Endothelial cell of umbilical vein (primary cell): ENCODE measurements around the gene LTBP1. TPM values are rescaled to one million over a fixed set of nuclear protein-coding genes. Genes with fewer than 3 reads are reported as not detected.

Experiments
- BruUV-seq: library from RNA; stranded (reverse); fragments of 400-500 nt; replicated peaks from 2 replicates; lab custom pipeline; 2021; lab: Mats Ljungman, UMichigan
- CTCF ChIA-PET: fragments of 300-600, 350-600 bp; sonication (Branson Sonifier 250); formaldehyde crosslinking; loops from one replicate; lab custom pipeline; 2021; ENCODE audit warnings: antibody characterized with exemption, inconsistent platforms; lab: Charles Lee
- POLR2A ChIA-PET: fragments of 300-600, 350-600 bp; sonication (Branson Sonifier 250); formaldehyde crosslinking; loops from one replicate; lab custom pipeline; 2021; ENCODE audit warnings: antibody characterized with exemption, inconsistent platforms; lab: Charles Lee
- DNase-seq: peaks from one replicate; pipeline ENCODE4 v3.0.0-alpha.2; 2011; ENCODE audit warnings: low read depth, low spot score
- FAIRE-seq: peaks from 2 replicates; lab custom pipeline; 2011; peaks lifted over from hg19 to GRCh38; lab: Jason Lieb, UNC
- H2AFZ ChIP-seq: 2 replicates; pipeline ENCODE4 v1.6.0; 2012; ENCODE audit warnings: low read depth, low read length, control low read depth, inconsistent platforms
- H3K27ac ChIP-seq: 2 replicates; pipeline ENCODE4 v1.5.1; 2011; ENCODE audit warnings: low read depth, mild to moderate bottlenecking, control low read depth, low read length, moderate library complexity; ENCODE audit not compliant: insufficient read depth
- H3K27me3 ChIP-seq, 2 experiments: 2 replicates each; pipeline versions ENCODE4 v1.6.0 to v1.6.1; 2011; ENCODE audit warnings: low read length in 2 of 2, mixed read lengths in 1 of 2; ENCODE audit not compliant: control insufficient read depth in 2 of 2, insufficient read depth in 2 of 2
- H3K36me3 ChIP-seq, 2 experiments: 2 replicates in 1 of 2; 3 replicates in 1 of 2; pipeline ENCODE4 v1.5.1; 2011; ENCODE audit warnings: low read length in 2 of 2, mild to moderate bottlenecking in 1 of 2, moderate library complexity in 1 of 2; ENCODE audit not compliant: control insufficient read depth in 2 of 2, insufficient read depth in 2 of 2; ENCODE audit errors: extremely low read depth in 1 of 2
- H3K4me1 ChIP-seq: 3 replicates; pipeline ENCODE4 v1.5.1; 2011; ENCODE audit warnings: mild to moderate bottlenecking, low read length; ENCODE audit not compliant: control insufficient read depth, insufficient read depth; ENCODE audit errors: extremely low read depth
- H3K4me2 ChIP-seq: 2 replicates; pipeline ENCODE4 v1.6.1; 2011; ENCODE audit warnings: low read length, control low read depth, mixed read lengths; ENCODE audit not compliant: insufficient read depth
- H3K4me3 ChIP-seq, 3 experiments: fragments of 200-600 bp in 1 of 3; sonication (generic), shearing (Covaris generic) in 1 of 3; replicated peaks in 1 of 3; 2 replicates each; pipeline ENCODE4 v1.5.1; 2011 to 2016; ENCODE audit warnings: control low read depth in 3 of 3, low read length in 3 of 3, mild to moderate bottlenecking in 2 of 3, inconsistent platforms in 1 of 3, low read depth in 1 of 3, moderate library complexity in 1 of 3; ENCODE audit not compliant: insufficient read depth in 1 of 3
- H3K79me2 ChIP-seq: 2 replicates; pipeline ENCODE4 v1.6.0; 2012; ENCODE audit warnings: low read length, inconsistent platforms; ENCODE audit not compliant: control insufficient read depth, insufficient read depth
- H3K9ac ChIP-seq: replicated peaks from 2 replicates; pipeline ENCODE3; 2011; ENCODE audit warnings: low read length, control low read depth; ENCODE audit not compliant: insufficient read depth; ENCODE audit errors: extremely low read depth
- H3K9me1 ChIP-seq: replicated peaks from 3 replicates; pipeline ENCODE4 v1.6.0; 2011; ENCODE audit warnings: mild to moderate bottlenecking, low read length; ENCODE audit not compliant: control insufficient read depth, insufficient read depth; ENCODE audit errors: extremely low read depth
- H3K9me3 ChIP-seq: replicated peaks from 2 replicates; pipeline ENCODE4 v1.5.1; 2012; ENCODE audit warnings: low read length, inconsistent platforms; ENCODE audit not compliant: control insufficient read depth, insufficient read depth
- H4K20me1 ChIP-seq: replicated peaks from 2 replicates; pipeline ENCODE3; 2011; ENCODE audit warnings: mild to moderate bottlenecking, low read length; ENCODE audit not compliant: control insufficient read depth, insufficient read depth; ENCODE audit errors: extremely low read depth
- CTCF ChIP-seq, 2 donors: IDR thresholded peaks; 1 replicate in 1 of 2; 2 replicates in 1 of 2; pipeline ENCODE4 v1.5.1; 2011; ENCODE audit warnings: low read length in 2 of 2, mild to moderate bottlenecking in 2 of 2, moderate library complexity in 2 of 2, control low read depth in 1 of 2, inconsistent platforms in 1 of 2, low read depth in 1 of 2; ENCODE audit not compliant: insufficient read depth in 1 of 2; ENCODE audit errors: extremely low read depth in 1 of 2
- EZH2 ChIP-seq: IDR thresholded peaks from 2 replicates; pipeline ENCODE4 v1.6.1; 2012; ENCODE audit warnings: borderline replicate concordance, low read depth, mild to moderate bottlenecking, moderate library complexity, low read length, inconsistent platforms; ENCODE audit not compliant: severe bottlenecking
- FOS ChIP-seq: IDR thresholded peaks from 2 replicates; pipeline ENCODE4 v1.6.1; 2011; ENCODE audit warnings: mild to moderate bottlenecking, low read length, moderate library complexity, borderline replicate concordance; ENCODE audit not compliant: insufficient read depth
- GATA2 ChIP-seq: IDR thresholded peaks from 2 replicates; pipeline ENCODE4 v1.7.0; 2011; ENCODE audit warnings: low read depth, mild to moderate bottlenecking, moderate library complexity, mixed read lengths, low read length; ENCODE audit not compliant: insufficient read length, insufficient read depth
- JUN ChIP-seq: IDR thresholded peaks from 2 replicates; pipeline ENCODE4 v1.6.1; 2011; ENCODE audit warnings: borderline replicate concordance, low read depth; ENCODE audit not compliant: insufficient read length, insufficient read depth
- MAX ChIP-seq: IDR thresholded peaks from 2 replicates; pipeline ENCODE4 v1.6.1; 2011; ENCODE audit not compliant: insufficient read depth, insufficient read length
- MYC ChIP-seq: IDR thresholded peaks from one replicate; pipeline ENCODE4 v1.6.1; 2011; ENCODE audit warnings: mild to moderate bottlenecking, low read depth, low read length
- POLR2A ChIP-seq: IDR thresholded peaks from 2 replicates; pipeline ENCODE4 v1.6.1; 2012; ENCODE audit warnings: low read depth, mild to moderate bottlenecking, control low read depth, low read length
- dilution Hi-C: fragments of 300-500 bp; cut with MboI; formaldehyde crosslinking; loops from one replicate; pipeline ENCODE4 v1.15.0; 2019; ENCODE audit warnings: low sequenced_read_pairs; ENCODE audit not compliant: extremely low pct_ligation_motif_present
- intact Hi-C: fragments of 100-400 bp; cut with micrococcal nuclease; formaldehyde crosslinking; loops from one replicate; pipeline ENCODE4 v1.10.0; 2022
- polyA plus RNA-seq, 4 experiments: library from polyadenylated mRNA; depleted of rRNA in 3 of 4; stranded (reverse) in 3 of 4; unstranded in 1 of 4; fragments of >200 nt; gene quantifications; 2 replicates each; pipeline versions ENCODE4 v1.2.1 to v1.2.3, GENCODE V29; 2011 to 2012; ENCODE audit warnings: missing spikeins in 1 of 4
- total RNA-seq: library from RNA; stranded (reverse); gene quantifications from 2 replicates; pipeline ENCODE4 v1.2.3, GENCODE V29; 2021

LTBP1 gene
- total and polyA plus RNA-seq, 2 donors (not counting 3 experiments of a cell fraction or from before 2014, with no cell fraction given), result 57.4 to 68.2 TPM

- Histone ChIP-seq H3K27ac (no peak overlapping the region), H3K4me3 (no peak overlapping the region), H3K4me1 (no peaks in the 10 kb centered on the region), H3K9ac (no peak overlapping the region), H3K9me3 (no peaks in the 10 kb centered on the region), H3K36me3 (no peaks in the 10 kb centered on the region), H4K20me1 (no peaks in the 10 kb centered on the region), H3K27me3 (no peaks in the 10 kb centered on the region), H3K79me2 (no peaks in the 10 kb centered on the region), H3K9me1 (no peaks in the 10 kb centered on the region), H2AFZ (no peak overlapping the region), H3K4me2 (no peak overlapping the region)
- DNase-seq (no peak), FAIRE-seq (no peak)
- TF ChIP-seq CTCF (IDR thresholded peaks at IDR 0.05; ENCODE audit: extremely low read depth in 1 of 2, insufficient read depth in 1 of 2, low read depth in 1 of 2, low read length in 2 of 2) (no peak), POLR2A (no peak), GATA2 (no peak), EZH2 (no peak), MAX (no peak), MYC (no peak), JUN (no peak), FOS (no peak)
- intact Hi-C loops (no loop called here), dilution Hi-C loops (no loop called here)
- ChIA-PET CTCF (interaction anchor here (1.0 kb wide), 1 partner anchor 149 kb away, joined by 3 read pairs; no protein-coding TSS in a partner anchor), POLR2A (no interaction called here)
- no TSS peak for BruUV-seq
These were observed 283.4 kb downstream of the LTBP1 start for GRCh38 chr2:33230195-33230594.
